Adrenal gland (tissue), 5 donors: Measurements from ENCODE around the gene FAHD2A.

ENCODE experiments used
- CTCF ChIP-seq, 6 experiments: fragments of 450-650 bp in 4 of 6; fragments of 200-600 bp in 2 of 6; sonication (generic) in 1 of 6; IDR thresholded peaks; 1 replicate in 5 of 6; 2 replicates in 1 of 6; pipeline versions ENCODE4 v1.5.1 to v1.8.0; 2016 to 2021; ENCODE audit warnings: antibody characterized with exemption in 6 of 6, mild to moderate bottlenecking in 2 of 6, moderate library complexity in 1 of 6
- POLR2A ChIP-seq, 2 donors: fragments of 450-650 bp; IDR thresholded peaks; one replicate each; pipeline ENCODE4 v1.6.1; 2017; ENCODE audit warnings: antibody characterized with exemption in 2 of 2, mild to moderate bottlenecking in 2 of 2, moderate library complexity in 1 of 2
- donor health status: DM: no; HTN: no; CAD: no.

DNA sequence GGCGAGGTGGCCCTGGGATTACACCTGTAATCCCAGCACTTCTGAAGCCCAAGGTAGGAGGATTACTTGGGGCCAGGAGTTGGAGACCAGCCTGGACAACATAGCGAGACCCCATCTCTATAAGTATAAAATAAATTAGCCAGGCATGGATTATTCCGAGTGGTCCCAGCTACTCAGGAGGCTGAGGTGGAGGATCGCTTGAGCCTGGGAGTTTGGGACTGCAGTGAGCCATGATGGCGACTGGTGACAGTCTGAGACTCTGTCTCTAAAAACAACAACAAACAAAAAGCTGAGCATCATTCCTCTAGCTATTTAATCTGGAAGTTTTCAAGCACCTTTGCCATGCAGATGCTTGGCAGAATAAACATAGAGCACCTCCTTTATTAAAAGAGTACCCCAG, 21.8 kb upstream of the FAHD2A start:
- TF ChIP-seq CTCF (IDR thresholded peaks at IDR 0.05) (no peak), POLR2A (IDR thresholded peaks at IDR 0.05) (no peak)
